ENCODE results near the gene CLIC4.
"Not testable (repeated sequence)": the region's sequence is repeated elsewhere in the genome, so short reads cannot be mapped to it uniquely, and the experiment has no call there.

CLIC4 gene

GRCh38 chr1:24720152-24720551 is 25.1 kb upstream of the CLIC4 start:
- DNase-seq, result no peak

GRCh38 chr1:24721533-24721932 is 23.7 kb upstream of the CLIC4 start:
- DNase-seq, result no peak

GRCh38 chr1:24722073-24723035 is 22.9 kb upstream of the CLIC4 start:
- not testable (repeated sequence) for DNase-seq

- no peak for DNase-seq
Observed at GRCh38 chr1:24724345-24725208, 20.7 kb upstream of the CLIC4 start.

- no peak for DNase-seq
Observed at GRCh38 chr1:24725209-24725651, 20.0 kb upstream of the CLIC4 start.

GRCh38 chr1:24726741-24727140 is 18.5 kb upstream of the CLIC4 start:
- DNase-seq, result no peak

- no peak for DNase-seq
Observed at GRCh38 chr1:24727501-24728216, 17.6 kb upstream of the CLIC4 start.

- DNase-seq, result no peak
Observed at GRCh38 chr1:24728982-24729381, 16.3 kb upstream of the CLIC4 start.

GRCh38 chr1:24732186-24732885 is 12.9 kb upstream of the CLIC4 start:
- no peak for DNase-seq

GRCh38 chr1:24733342-24733741 is 11.9 kb upstream of the CLIC4 start:
- DNase-seq, result not testable (repeated sequence)

- DNase-seq, result no peak
Observed at GRCh38 chr1:24735156-24735508, 10.1 kb upstream of the CLIC4 start.

- no peak for DNase-seq
Observed at GRCh38 chr1:24735509-24736375, 9.5 kb upstream of the CLIC4 start.

- no peak for DNase-seq
Observed at GRCh38 chr1:24737368-24738117, 7.7 kb upstream of the CLIC4 start.

- DNase-seq, result no peak
Observed at GRCh38 chr1:24739241-24739640, 6.0 kb upstream of the CLIC4 start.

- no peak for DNase-seq
Observed at GRCh38 chr1:24742090-24742938, 2.9 kb upstream of the CLIC4 start.

- no peak for DNase-seq
Observed at GRCh38 chr1:24743404-24744211, 1.6 kb upstream of the CLIC4 start.

GRCh38 chr1:24745711-24746413 is 615 bp downstream of the CLIC4 start:
- no peak for DNase-seq

Measured in NCI-H1048 (cell line).